C4-2B (cell line): ENCODE results near the gene VPS72.

Source experiments
- H3K27ac ChIP-seq: fragments of 450-650 bp; 2 replicates; pipeline ENCODE4 v1.5.1; 2017
- CTCF ChIP-seq: fragments of 450-650 bp; conservative IDR thresholded peaks from 2 replicates; pipeline ENCODE4 v1.5.1; 2017; ENCODE audit warnings: mild to moderate bottlenecking
- ZFX ChIP-seq: fragments of 450-650 bp; IDR thresholded peaks from 2 replicates; pipeline ENCODE4 v1.6.1; 2017

The VPS72 gene

DNA sequence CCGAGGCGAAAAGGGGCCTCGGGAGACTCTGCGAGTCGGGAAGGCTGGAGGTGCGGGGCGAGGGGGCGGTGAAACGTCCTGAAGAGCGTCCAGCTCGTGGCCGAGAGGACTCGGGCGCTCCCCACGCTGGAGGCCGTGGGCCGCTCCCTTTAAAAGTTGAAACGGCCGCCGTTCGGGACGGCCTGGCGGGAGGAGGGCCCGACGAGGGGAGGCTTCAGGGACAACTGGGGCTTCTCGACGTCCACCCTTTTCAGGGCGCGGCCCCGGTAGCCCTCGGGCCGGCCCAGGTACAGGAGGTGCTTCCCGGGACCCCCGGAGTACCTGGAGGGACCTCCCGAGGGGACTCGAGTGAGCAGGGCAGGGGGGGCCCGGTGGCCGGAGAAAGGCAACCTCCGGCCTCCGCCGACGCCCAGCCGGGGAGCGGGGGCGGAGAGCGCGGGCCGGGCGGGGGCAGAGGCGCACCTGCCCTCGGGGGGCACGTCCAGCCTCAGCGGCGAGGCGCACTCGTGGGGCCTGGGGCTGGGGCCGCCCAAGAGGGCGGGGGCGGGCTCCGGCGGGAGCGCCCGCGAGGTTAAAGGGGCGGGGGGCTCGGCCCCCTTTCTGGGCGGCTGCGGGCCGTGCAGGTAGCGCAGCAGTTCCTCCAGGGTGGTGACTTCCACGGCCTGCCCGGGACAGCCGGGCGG is 57.5 kb downstream of the VPS72 start:
- TF ChIP-seq ZFX (no peak), CTCF (no peak)
- H3K27ac ChIP-seq, result no peak overlapping the region

- H3K27ac ChIP-seq, result no peak overlapping the region
- no peak for TF ChIP-seq CTCF
- TF ChIP-seq ZFX, result no peak
Observed at GRCh38 chr1:151131701-151132334, 58.2 kb downstream of the VPS72 start.

DNA sequence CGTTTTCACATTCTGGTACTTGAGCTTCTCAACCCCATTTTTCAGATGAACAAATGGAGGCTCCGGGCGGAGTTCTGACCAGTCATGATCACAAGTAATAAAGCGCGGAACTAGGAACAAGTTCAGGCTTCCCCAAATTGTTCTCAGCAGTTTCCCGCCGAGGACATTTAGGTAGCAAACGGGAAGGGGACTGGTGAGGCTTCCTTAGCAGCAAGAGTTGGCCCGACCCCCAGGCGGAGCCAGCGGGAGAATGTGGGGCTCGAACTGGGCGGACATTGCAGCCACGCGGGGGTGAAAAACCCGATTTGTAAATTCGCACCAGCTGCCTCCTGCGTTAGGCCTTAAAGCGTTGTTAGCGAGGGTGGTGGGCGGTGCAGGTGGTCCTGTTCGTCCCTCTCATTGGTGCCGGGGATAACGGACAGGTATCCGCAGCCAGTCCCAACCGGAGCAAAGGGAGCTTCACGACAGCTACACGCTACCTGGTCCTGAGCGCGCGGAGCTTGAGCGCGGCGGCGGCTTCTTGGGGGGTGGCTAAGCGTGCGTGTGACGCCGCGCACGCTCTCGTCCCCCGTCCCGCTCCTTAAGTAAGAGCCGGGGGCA is 58.9 kb downstream of the VPS72 start:
- TF ChIP-seq ZFX (no peak), CTCF (no peak)
- no peak overlapping the region for H3K27ac ChIP-seq

DNA sequence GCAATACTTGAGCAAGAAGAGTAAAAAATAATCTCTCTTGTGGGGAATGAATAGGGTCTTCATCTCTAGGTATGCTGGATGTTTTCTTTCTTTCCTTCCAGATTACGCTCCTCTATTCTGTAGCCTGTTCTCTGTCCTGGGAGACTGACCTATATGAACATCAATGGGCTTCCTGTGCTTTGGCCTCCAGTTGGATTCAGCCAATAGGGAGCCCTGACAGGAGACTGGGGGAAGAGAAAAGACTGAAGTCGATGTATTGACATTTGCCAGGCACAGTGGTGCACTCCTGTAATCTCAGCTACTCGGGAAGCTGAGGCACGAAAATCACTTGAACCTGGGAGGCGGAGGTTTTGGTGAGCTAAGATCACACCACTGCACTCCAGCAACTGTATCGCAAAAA is 61.2 kb downstream of the VPS72 start:
- TF ChIP-seq CTCF (no peak), ZFX (no peak)
- no peak overlapping the region for H3K27ac ChIP-seq
